GM12878 (cell line): ENCODE results near the gene LTB. TPM values are rescaled to one million over a fixed set of nuclear protein-coding genes. Genes with fewer than 3 reads are reported as not detected.
A peak's percentile ranks its signal among the peaks of the same experiment; 100 is the strongest.

Experiments used
- ASH2L ChIP-seq: fragments of 300-600, 200-600 bp; sonication (generic); IDR thresholded peaks from 2 replicates; pipeline ENCODE4 v1.6.1; 2017; ENCODE audit warnings: low read depth, mild to moderate bottlenecking, borderline replicate concordance
- ATF7 ChIP-seq: fragments of 450-650 bp; IDR thresholded peaks from 2 replicates; pipeline ENCODE4 v1.6.1; 2016; ENCODE audit warnings: low read depth, mild to moderate bottlenecking
- BHLHE40 ChIP-seq, 2 experiments: fragments of 450-650 bp in 1 of 2; IDR thresholded peaks; 2 replicates each; pipeline ENCODE4 v1.6.1; 2011 to 2017; ENCODE audit warnings: low read depth in 2 of 2, borderline replicate concordance in 1 of 2, improper control_type of control experiment in 1 of 2, low read length in 1 of 2, mild to moderate bottlenecking in 1 of 2
- CBX3 ChIP-seq: fragments of 200-600 bp; sonication (generic); IDR thresholded peaks from 2 replicates; pipeline ENCODE4 v1.6.1; 2016; ENCODE audit warnings: low read depth, borderline replicate concordance
- CHD2 ChIP-seq: IDR thresholded peaks from 2 replicates; pipeline ENCODE4 v1.6.1; 2011; ENCODE audit warnings: low read depth, low read length, improper control_type of control experiment, borderline replicate concordance
- CREM ChIP-seq: IDR thresholded peaks from 2 replicates; pipeline ENCODE4 v1.6.1; 2014; ENCODE audit warnings: antibody characterized with exemption, low read depth
- DPF2 ChIP-seq: fragments of 450-650 bp; IDR thresholded peaks from 2 replicates; pipeline ENCODE4 v1.6.1; 2017; ENCODE audit warnings: mild to moderate bottlenecking
- E2F4 ChIP-seq: IDR thresholded peaks from 2 replicates; pipeline ENCODE4 v1.6.1; 2012; ENCODE audit warnings: low read depth, low read length, improper control_type of control experiment
- EGR1 ChIP-seq, 2 experiments: IDR thresholded peaks; 1 replicate in 1 of 2; 2 replicates in 1 of 2; pipeline ENCODE4 v1.6.1; 2011 to 2012; ENCODE audit warnings: low read depth in 2 of 2, low read length in 2 of 2, borderline replicate concordance in 1 of 2, mild to moderate bottlenecking in 1 of 2, moderate library complexity in 1 of 2
- ELK1 ChIP-seq: IDR thresholded peaks from 2 replicates; pipeline ENCODE4 v1.6.1; 2012; ENCODE audit warnings: low read depth, low read length, improper control_type of control experiment
- EZH2 ChIP-seq: IDR thresholded peaks from 2 replicates; pipeline ENCODE4 v1.6.1; 2012; ENCODE audit warnings: low read depth, mild to moderate bottlenecking, control low read depth, inconsistent platforms, low read length, borderline replicate concordance; ENCODE audit not compliant: control insufficient read depth
- IKZF1 ChIP-seq: fragments of 450-650 bp; conservative IDR thresholded peaks from 2 replicates; pipeline ENCODE4 v1.6.1; 2017; ENCODE audit warnings: antibody characterized with exemption, mild to moderate bottlenecking
- IRF5 ChIP-seq: fragments of 450-650 bp; IDR thresholded peaks from 2 replicates; pipeline ENCODE4 v1.6.1; 2017; ENCODE audit warnings: borderline replicate concordance
- NBN ChIP-seq: fragments of 450-650 bp; IDR thresholded peaks from 2 replicates; pipeline ENCODE4 v1.6.1; 2016
- NR2F1 ChIP-seq: fragments of 450-650 bp; conservative IDR thresholded peaks from 2 replicates; pipeline ENCODE4 v1.6.1; 2017; ENCODE audit warnings: mild to moderate bottlenecking
- NRF1 ChIP-seq: conservative IDR thresholded peaks from 2 replicates; pipeline ENCODE4 v1.6.1; 2011; ENCODE audit warnings: mild to moderate bottlenecking, low read depth, low read length, improper control_type of control experiment
- POLR2AphosphoS2 ChIP-seq: IDR thresholded peaks from 2 replicates; pipeline ENCODE4 v1.6.1; 2011; ENCODE audit warnings: low read depth, mild to moderate bottlenecking, low read length, improper control_type of control experiment, moderate library complexity
- RB1 ChIP-seq: fragments of 450-650 bp; formaldehyde crosslinking; IDR thresholded peaks from 2 replicates; pipeline ENCODE4 v1.6.1; 2017; ENCODE audit warnings: mild to moderate bottlenecking, borderline replicate concordance
- SP1 ChIP-seq: IDR thresholded peaks from one replicate; pipeline ENCODE4 v1.6.1; 2011; ENCODE audit warnings: low read depth, low read length
- STAT3 ChIP-seq: IDR thresholded peaks from 2 replicates; pipeline ENCODE4 v1.6.1; 2011; ENCODE audit warnings: low read depth, low read length, improper control_type of control experiment
- WRNIP1 ChIP-seq: IDR thresholded peaks from 2 replicates; pipeline ENCODE4 v1.6.1; 2011; ENCODE audit warnings: low read depth, low read length, improper control_type of control experiment, borderline replicate concordance
- YBX1 ChIP-seq: fragments of 450-650 bp; IDR thresholded peaks from 2 replicates; pipeline ENCODE4 v1.6.1; 2016; ENCODE audit warnings: antibody characterized with exemption
- ZNF384 ChIP-seq: IDR thresholded peaks from 2 replicates; pipeline ENCODE4 v1.6.1; 2012; ENCODE audit warnings: low read depth, mild to moderate bottlenecking, low read length, improper control_type of control experiment, borderline replicate concordance
- ZNF592 ChIP-seq: fragments of 450-650 bp; IDR thresholded peaks from 2 replicates; pipeline ENCODE4 v1.6.1; 2017; ENCODE audit warnings: mild to moderate bottlenecking, moderate library complexity
- polyA plus RNA-seq, 11 experiments: library from polyadenylated mRNA; depleted of rRNA in 4 of 11; unstranded in 6 of 11; stranded (reverse) in 5 of 11; fragments of >200 nt; fragmentation: Nextera tagmentation in 4 of 11; fragmentation: Illumina TruSeq in 1 of 11; extraction: Ambion mirVana in 4 of 11; extraction: Trizol in 1 of 11; gene quantifications; 1 replicate in 1 of 11; 2 replicates in 10 of 11; pipeline versions ENCODE4 v1.2.1 to v1.2.3, GENCODE V29; 2011 to 2016; ENCODE audit warnings: inconsistent platforms in 2 of 11, missing spikeins in 2 of 11, low read depth in 1 of 11
- total RNA-seq, 4 experiments: library from RNA; depleted of rRNA in 3 of 4; stranded (reverse); fragments of >200 nt in 3 of 4; fragmentation: Illumina TruSeq in 1 of 4; extraction: Trizol in 1 of 4; gene quantifications; 2 replicates each; pipeline versions ENCODE4 v1.2.1 to v1.2.3, GENCODE V29; 2013 to 2021

LTB gene
- total and polyA plus RNA-seq, 10 of the 15 experiments (the other 5 are each of a cell fraction or from before 2014, with no cell fraction given) = 0.71 to 74.3 (median 20.0) TPM

GRCh38 chr6:31580807-31581433 lies 1.3 kb downstream of the LTB start (continued):
- TF ChIP-seq SP1 (no peak), ASH2L (no peak; the same call in 1 of the 2 replicates), ZNF592 (no peak), CHD2 (no peak; the same call in 1 of the 2 replicates), IRF5 (no peak), E2F4 (no peak), EGR1 (IDR thresholded peaks at IDR 0.05; ENCODE audit: borderline replicate concordance in 1 of 2, low read depth in 2 of 2, low read length in 2 of 2) (no peak), EZH2 (no peak), ELK1 (no peak), CBX3 (no peak), ATF7 (no peak), ZNF384 (0 out of 2 replicates have a peak, but pooled peaks have one; percentile 17), DPF2 (peak; percentile 72), NRF1 (0 out of 2 replicates have a peak, but pooled peaks have one; percentile 2), POLR2AphosphoS2 (peak; percentile 58; the same call in 1 of the 2 replicates), RB1 (no peak; the same call in 1 of the 2 replicates), CREM (peak; percentile 66), STAT3 (no peak), WRNIP1 (no peak), YBX1 (no peak), NR2F1 (peak; percentile 71), IKZF1 (peak; percentile 87), NBN (peak; percentile 82; the same call in 1 of the 2 replicates), BHLHE40 (IDR thresholded peaks at IDR 0.05; ENCODE audit: borderline replicate concordance in 1 of 2, low read depth in 2 of 2, low read length in 1 of 2) (peak; percentile 66 to 76; a peak in 3 of 4 replicates)
